ENCODE data around the gene ZNF211. TPM values are rescaled to one million over a fixed set of nuclear protein-coding genes. Genes with fewer than 3 reads are reported as not detected.
A peak's percentile ranks its signal among the peaks of the same experiment; 100 is the strongest.

The ZNF211 gene
- total and polyA plus RNA-seq, 9 of the 15 experiments (the other 6 are each of a cell fraction or from before 2014, with no cell fraction given), result 1.3 to 11.6 (median 4.5) TPM

GRCh38 chr19:57613941-57614743 is 18.8 kb upstream of the ZNF211 start, which contains the start of gene ZNF134 (continued):
- no peak for TF ChIP-seq NR1H2 (CRISPR knock-in tag; IDR thresholded peaks at IDR 0.05)
- TF ChIP-seq POLR2A (conservative IDR thresholded peaks at IDR 0.05), result peak; percentile 74
- TF ChIP-seq FOXK2 (conservative IDR thresholded peaks at IDR 0.05 in 1 of 2, IDR thresholded peaks at IDR 0.05 in 1 of 2; ENCODE audit: low read depth in 2 of 2), result no peak
- TF ChIP-seq NR2F6 (CRISPR knock-in tag; IDR thresholded peaks at IDR 0.05), result no peak
- TF ChIP-seq ZNF24 (IDR thresholded peaks at IDR 0.05), result no peak
- no peak for TF ChIP-seq RREB1 (CRISPR knock-in tag; IDR thresholded peaks at IDR 0.05)
- peak in 1 of 2 experiments; percentile 36; a peak in 1 of 4 replicates for TF ChIP-seq TEAD1 (CRISPR knock-in tag; IDR thresholded peaks at IDR 0.05)
- TF ChIP-seq SP2 (IDR thresholded peaks at IDR 0.05; ENCODE audit: extremely low read depth, low read depth, low read length, poor library complexity, severe bottlenecking), result peak; percentile 54
- TF ChIP-seq CHD1 (IDR thresholded peaks at IDR 0.05; ENCODE audit: low read length), result peak; percentile 77
- TF ChIP-seq ZNF197 (CRISPR knock-in tag; IDR thresholded peaks at IDR 0.05; ENCODE audit: low read depth), result no peak
- TF ChIP-seq MBD1 (CRISPR knock-in tag; IDR thresholded peaks at IDR 0.05), result no peak

All from K562 (cell line).